C4-2B (cell line): ENCODE results near the gene NPR2.

ENCODE experiments used
- CTCF ChIP-seq: fragments of 450-650 bp; conservative IDR thresholded peaks from 2 replicates; pipeline ENCODE4 v1.5.1; 2017; ENCODE audit warnings: mild to moderate bottlenecking
- ZFX ChIP-seq: fragments of 450-650 bp; IDR thresholded peaks from 2 replicates; pipeline ENCODE4 v1.6.1; 2017

- TF ChIP-seq CTCF (no peak), ZFX (no peak)
These were observed 41.2 kb upstream of the NPR2 start for GRCh38 chr9:35750256-35750531.
